ENCODE measurements around the gene SLC38A10.

DNA sequence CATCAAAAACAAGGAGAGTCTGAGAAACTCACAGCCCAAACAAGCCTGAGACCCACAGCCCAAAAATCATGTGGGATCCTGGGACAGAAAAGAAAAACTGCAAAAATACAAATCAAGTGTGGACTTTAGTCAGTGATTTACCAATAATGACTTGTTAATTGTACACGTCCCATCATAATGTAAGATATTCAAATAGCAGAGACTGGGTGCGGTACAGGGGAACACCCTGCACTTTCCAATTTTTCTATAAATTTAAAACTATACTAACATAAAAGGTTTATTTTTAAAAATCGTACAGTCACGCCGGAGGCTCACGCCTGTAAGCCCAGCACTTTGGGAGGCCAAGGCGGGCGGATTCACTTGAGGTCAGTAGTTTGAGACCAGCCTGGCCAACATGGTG, 81.1 kb downstream of the SLC38A10 start:
- TF ChIP-seq POLR2A (IDR thresholded peaks at IDR 0.05) (no peak), CTCF (IDR thresholded peaks at IDR 0.05) (no peak)
